Measurements from ENCODE around the gene P3H3.

GRCh38 chr12:6796576-6796975, 31.6 kb upstream of the P3H3 start:
- TF ChIP-seq POLR2AphosphoS5 (IDR thresholded peaks at IDR 0.05) = no peak
- TF ChIP-seq, protein P1, sequence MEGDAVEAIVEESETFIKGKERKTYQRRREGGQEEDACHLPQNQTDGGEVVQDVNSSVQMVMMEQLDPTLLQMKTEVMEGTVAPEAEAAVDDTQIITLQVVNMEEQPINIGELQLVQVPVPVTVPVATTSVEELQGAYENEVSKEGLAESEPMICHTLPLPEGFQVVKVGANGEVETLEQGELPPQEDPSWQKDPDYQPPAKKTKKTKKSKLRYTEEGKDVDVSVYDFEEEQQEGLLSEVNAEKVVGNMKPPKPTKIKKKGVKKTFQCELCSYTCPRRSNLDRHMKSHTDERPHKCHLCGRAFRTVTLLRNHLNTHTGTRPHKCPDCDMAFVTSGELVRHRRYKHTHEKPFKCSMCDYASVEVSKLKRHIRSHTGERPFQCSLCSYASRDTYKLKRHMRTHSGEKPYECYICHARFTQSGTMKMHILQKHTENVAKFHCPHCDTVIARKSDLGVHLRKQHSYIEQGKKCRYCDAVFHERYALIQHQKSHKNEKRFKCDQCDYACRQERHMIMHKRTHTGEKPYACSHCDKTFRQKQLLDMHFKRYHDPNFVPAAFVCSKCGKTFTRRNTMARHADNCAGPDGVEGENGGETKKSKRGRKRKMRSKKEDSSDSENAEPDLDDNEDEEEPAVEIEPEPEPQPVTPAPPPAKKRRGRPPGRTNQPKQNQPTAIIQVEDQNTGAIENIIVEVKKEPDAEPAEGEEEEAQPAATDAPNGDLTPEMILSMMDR (IDR thresholded peaks at IDR 0.05) = no peak

Data from breast epithelium (tissue), 3 donors.